GM11168 (cell line): ENCODE measurements around the gene SDCBP2.

Experiments
- in situ Hi-C: fragments of 300-500 bp; cut with MboI; formaldehyde crosslinking; loops from one replicate; pipeline ENCODE4 v1.12.0; 2022; ENCODE audit warnings: low sequenced_read_pairs; ENCODE audit not compliant: unreplicated experiment

Gene SDCBP2

DNA sequence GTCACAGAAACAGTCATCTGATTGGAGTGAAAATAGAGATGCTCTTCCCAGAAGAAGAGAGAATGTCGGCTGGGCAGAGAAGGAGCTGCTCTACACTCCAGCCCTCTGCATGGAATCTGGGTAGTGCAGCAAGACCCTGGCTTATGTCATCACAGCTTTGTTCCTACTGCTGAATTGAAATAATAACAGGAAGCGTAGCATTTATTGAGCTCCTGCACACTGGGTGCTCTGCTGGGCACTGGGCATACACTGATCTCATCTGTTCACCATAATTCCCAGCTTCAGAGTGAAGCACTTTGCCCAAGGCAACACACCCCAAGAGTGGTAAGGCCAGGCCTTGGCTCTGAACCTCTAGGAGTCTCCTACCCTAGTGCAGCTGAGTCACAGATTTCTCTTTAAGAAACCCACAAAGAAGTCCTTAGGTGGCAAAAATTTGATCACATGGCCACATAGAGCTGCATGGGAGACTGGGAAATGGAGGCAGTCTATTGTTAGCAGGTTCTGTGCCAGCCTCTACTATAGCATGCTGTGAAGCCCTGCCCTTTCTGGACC is 3.9 kb upstream of the SDCBP2 start:
- in situ Hi-C loops = no loop called here

DNA sequence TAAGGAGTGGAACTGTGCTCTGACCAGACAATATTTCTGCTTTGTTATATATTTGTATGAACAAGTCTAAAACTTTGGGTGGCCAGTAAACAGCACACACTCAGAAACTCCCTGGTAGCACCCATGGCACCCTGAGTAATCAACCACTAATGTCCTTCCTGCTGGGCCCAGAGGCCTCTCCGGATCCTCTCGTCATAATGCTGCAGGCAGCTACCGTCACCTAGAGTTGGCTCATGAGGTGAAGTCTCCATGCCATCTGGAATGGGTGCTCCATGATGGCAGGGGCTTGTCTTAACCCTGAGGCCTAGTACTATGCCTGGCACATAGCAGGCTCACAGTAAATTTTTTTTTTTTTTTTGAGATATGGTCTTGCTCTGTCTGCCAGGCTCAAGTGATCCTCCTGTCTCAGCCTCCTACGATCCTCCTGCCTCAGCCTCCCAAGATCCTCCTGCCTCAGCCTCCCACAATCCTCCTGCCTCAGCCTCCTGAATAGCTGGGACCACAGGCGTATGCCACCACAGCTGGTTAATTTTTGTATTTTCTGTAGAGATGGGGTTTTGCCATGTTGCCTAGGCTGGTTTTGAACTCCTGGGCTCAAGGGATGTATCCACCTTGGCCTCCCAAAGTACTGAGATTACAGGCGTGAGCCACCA is 3.0 kb upstream of the SDCBP2 start:
- in situ Hi-C loops = no loop called here

DNA sequence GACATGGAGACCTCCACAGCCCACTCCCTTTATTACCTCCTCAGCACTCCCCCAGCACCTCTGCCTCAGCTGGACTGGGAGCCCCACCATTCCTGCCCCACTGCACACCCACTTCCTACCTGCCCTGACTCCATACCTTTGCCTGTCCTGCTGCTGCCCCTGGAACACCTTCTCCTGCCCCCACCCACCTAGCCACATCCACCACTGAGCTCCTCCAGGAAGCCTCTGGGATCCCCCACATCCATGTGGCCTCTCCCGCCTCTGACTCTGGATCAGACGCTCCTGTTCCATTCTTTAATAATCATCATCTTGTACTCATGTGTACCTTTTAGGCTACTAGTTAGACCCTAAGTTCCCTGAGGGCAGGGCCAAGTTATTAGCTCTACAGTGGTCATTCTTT is 2.2 kb upstream of the SDCBP2 start:
- in situ Hi-C loops = no loop called here

- in situ Hi-C loops = no loop called here
Observed at GRCh38 chr20:1330075-1330830, 1.3 kb upstream of the SDCBP2 start.

DNA sequence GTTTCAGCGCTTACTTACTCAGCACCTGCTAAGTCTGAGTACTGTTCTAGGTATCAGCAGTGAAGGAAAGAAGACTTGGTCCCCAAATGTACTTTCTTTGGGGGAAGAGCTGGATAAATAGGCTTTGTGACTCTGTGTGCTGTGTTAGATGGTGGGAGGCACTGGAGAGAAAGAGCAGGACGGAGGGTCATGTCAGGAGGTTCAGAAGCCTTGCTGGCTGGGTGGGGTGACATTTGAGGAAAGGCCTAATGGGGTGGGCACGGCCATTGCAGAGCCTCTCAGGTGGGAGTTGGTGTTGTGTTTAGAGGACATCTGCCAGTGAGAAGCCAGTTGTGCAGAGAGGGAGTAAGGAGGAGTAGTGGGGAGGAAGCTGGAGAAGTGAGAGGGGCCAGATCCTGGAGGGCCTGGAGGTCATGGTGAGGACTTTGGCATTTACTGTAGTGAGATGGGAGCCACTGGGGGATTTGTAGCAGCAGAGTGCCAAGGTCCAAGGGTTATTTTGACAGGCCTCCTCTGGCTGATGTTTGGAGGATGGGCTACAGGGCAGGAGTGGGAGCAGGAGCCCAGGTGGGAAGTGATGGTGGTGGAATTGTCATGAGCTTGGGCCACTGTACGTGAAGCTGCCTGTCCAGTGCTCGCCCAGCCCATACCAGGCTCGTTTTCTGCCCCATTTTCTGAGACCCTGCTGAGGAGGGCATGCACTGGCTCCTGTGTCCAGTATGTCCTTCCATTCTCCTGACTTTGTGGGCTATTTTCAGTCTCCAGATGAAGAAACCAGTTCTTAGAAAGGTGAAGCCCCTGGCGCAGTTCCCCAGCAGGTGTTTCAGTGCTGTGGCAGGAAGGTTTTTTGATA is 886 bp downstream of the SDCBP2 start:
- in situ Hi-C loops = no loop called here

GRCh38 chr20:1327241-1327653 is 1.7 kb downstream of the SDCBP2 start:
- in situ Hi-C loops = no loop called here

- in situ Hi-C loops = no loop called here
Observed at GRCh38 chr20:1326031-1326930, 2.7 kb downstream of the SDCBP2 start.

- in situ Hi-C loops = no loop called here
Observed at GRCh38 chr20:1325173-1326030, 3.5 kb downstream of the SDCBP2 start.

DNA sequence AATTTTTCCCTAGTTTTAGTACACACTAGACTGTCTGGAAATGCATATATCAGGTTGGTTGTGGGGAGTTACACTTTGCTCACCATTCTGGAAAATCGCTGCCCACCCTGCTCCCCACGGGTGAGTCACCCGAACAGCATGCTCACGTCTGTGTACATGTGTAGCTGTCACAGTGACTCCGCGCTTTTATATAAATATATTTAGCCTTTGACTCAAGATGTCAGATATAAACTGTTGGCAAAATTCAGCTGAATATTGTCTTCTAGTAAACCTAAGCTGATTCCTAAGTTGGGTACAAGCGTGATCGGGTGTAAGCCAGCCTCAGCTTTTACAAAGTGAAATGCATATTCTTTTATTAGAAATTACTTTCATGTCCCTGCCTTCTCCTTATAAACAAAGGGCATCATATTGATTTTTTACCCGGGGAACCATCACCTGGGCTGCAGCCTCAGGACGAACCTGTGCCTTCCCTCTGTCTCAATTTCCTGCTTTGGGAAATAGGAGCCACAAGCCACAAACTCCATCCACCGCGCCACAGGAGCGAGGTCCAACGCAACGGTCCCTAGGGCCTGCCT is 4.3 kb downstream of the SDCBP2 start:
- in situ Hi-C loops = no loop called here

DNA sequence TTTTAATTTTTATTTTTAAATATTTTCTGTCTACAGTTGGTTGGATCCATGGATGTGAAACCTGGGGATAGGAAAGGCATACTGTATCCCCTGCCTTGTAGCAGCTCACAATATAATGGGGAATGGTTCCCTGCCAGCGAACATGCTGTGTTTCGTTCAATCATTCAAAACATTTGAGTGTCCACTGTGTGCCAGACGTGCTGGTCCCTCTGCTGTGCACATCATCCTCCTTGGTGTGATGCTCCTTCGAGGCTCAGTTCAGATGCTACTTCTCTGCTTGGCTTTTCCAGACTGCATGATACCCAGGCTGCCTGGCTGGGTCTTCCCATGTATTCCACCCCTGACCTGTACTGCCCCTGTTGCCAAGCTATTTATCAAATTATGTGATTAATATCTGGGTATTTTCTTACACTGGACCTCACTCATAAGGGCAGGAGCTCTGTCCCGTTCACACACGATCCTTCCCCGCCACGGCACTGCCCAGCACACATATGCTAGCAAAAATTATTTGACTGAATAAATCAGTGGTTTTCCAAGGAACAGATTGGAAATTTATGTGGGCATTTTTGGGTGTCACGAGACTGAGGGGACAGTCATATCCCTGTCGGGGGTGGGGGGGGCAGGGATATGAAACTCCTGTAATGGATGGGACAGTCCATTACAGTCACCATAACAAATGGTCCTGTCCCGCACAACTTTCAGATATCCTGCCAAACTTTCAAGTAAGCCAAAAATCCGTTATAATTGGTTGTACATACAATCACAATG is 4.9 kb downstream of the SDCBP2 start:
- in situ Hi-C loops = no loop called here

DNA sequence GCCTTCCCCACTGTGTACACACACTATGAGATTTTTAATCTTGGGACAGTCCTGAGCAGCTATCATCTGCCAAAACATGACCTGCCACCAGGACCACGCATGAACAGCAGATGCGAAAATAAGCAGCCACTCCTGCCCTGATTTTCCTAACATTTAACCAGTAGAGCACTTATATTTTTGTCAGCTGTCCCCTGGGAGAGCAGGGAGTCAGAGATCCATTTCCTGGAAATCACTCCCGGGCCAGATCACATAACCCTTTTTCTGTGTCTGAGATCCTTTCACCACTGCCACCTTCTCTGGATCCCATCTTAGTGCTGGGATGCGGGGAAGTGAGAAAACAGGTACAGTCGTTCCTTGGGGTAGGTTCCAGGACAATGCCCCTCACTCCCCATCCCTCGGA is 5.7 kb downstream of the SDCBP2 start:
- in situ Hi-C loops = no loop called here

- in situ Hi-C loops = no loop called here
Observed at GRCh38 chr20:1322511-1323245, 6.3 kb downstream of the SDCBP2 start.

GRCh38 chr20:1321654-1321939 is 7.3 kb downstream of the SDCBP2 start:
- in situ Hi-C loops = no loop called here

DNA sequence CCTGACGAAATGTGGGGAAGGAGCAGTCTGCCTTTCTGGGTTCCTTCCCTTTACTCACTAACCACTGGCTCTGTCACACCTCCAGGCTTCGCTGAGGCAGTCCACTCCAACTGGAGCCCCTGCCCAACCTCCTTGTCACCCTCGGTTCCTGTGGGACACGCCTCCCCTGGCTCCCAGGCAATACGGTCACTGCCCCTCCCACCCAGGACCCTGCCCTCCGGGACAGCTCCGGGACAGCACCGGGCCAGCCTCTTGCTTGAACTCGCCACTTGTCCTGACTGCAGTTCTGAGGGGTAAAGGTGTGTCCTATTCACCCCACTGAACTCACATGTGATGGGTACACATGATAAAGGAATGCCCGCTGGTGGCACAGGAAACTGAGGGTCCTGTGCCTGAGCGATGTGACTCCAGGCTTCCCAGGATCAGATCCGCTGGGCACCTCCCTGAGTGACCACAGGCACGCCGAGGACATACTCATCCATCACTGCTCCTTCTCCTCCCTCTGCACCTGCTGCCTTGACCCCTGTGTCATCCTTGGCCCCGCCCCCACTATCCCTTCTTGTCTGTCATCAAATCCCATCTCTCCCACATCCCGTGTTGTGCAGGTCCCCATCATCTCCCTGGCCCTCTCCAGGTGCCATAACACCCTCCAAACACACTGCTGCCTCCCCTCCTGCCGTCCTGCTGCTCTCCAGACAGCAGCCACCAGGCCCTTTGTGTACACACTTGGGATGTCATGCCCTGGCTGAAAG is 7.9 kb downstream of the SDCBP2 start:
- in situ Hi-C loops = no loop called here

- in situ Hi-C loops = no loop called here
Observed at GRCh38 chr20:1320016-1320415, 8.9 kb downstream of the SDCBP2 start.

DNA sequence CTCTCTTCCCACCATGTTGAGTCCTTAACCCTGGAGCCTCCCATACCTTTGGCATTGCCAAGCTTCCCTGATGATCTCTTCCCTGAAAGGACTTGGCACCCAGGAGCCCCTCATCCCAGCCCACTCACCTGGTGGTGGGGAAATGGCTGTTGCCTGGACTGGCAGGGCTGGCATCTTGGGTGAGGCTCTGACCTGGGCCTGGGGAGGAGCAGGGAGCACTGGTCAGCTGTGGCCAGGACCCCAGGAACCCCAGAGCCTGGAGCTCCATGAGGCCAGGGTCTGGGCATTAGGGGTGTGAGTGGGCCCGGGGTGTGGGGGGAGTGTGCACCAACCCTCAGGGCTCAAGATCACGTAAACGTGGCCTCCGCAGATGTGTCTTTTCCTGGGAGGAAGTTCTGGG is 9.5 kb downstream of the SDCBP2 start:
- in situ Hi-C loops = no loop called here

- in situ Hi-C loops = no loop called here
Observed at GRCh38 chr20:1319051-1319450, 9.9 kb downstream of the SDCBP2 start.
